Thoracic aorta (tissue), 2 donors: ENCODE results near the gene NSMCE4A. TPM values are rescaled to one million over a fixed set of nuclear protein-coding genes. Genes with fewer than 3 reads are reported as not detected.
"Not testable (repeated sequence)": the region's sequence is repeated elsewhere in the genome, so short reads cannot be mapped to it uniquely, and the experiment has no call there.

Experiments used
- ATAC-seq: fragments of 150-250 bp; one replicate; pipeline ENCODE4 v1.8.0; 2017; ENCODE audit warnings: low read depth; ENCODE audit not compliant: insufficient number of reproducible peaks, low FRiP score
- DNase-seq: peaks from one replicate; pipeline ENCODE4 v3.0.0-alpha.2; 2020; ENCODE audit warnings: low spot score
- H3K27ac ChIP-seq, 2 donors: fragments of 200-600 bp; sonication (generic); 1 replicate in 1 of 2; 2 replicates in 1 of 2; pipeline ENCODE4 v1.5.1; 2016; ENCODE audit warnings: mild to moderate bottlenecking in 2 of 2, moderate library complexity in 2 of 2
- H3K27me3 ChIP-seq: fragments of 200-600 bp; sonication (generic); replicated peaks from 2 replicates; pipeline ENCODE4 v1.6.0; 2016; ENCODE audit warnings: mild to moderate bottlenecking; ENCODE audit not compliant: insufficient read depth
- H3K36me3 ChIP-seq: fragments of 200-600 bp; sonication (generic); one replicate; pipeline ENCODE4 v1.5.1; 2016
- H3K4me1 ChIP-seq, 2 donors: fragments of 200-600 bp; sonication (generic); 1 replicate in 1 of 2; 2 replicates in 1 of 2; pipeline versions ENCODE4 v1.5.1 to v1.6.0; 2016; ENCODE audit warnings: low read depth in 2 of 2, mild to moderate bottlenecking in 1 of 2; ENCODE audit not compliant: control insufficient read depth in 1 of 2
- H3K4me3 ChIP-seq: fragments of 200-600 bp; sonication (generic); 2 replicates; pipeline ENCODE4 v1.5.1; 2016; ENCODE audit warnings: mild to moderate bottlenecking
- H3K9me3 ChIP-seq: fragments of 200-600 bp; sonication (generic); 2 replicates; pipeline ENCODE4 v1.5.1; 2016
- CTCF ChIP-seq: fragments of 200-600 bp; sonication (generic); IDR thresholded peaks from one replicate; pipeline ENCODE4 v1.5.1; 2019; ENCODE audit warnings: antibody characterized with exemption
- total RNA-seq, 2 donors: library from RNA; depleted of rRNA; stranded (reverse); fragments of >200 nt; gene quantifications; one replicate each; pipeline versions ENCODE4 v1.1.0 to v1.2.3, GENCODE V29; 2016

The NSMCE4A gene
- total RNA-seq, 2 donors from 2014 or later: 64.0 to 81.1 TPM

DNA sequence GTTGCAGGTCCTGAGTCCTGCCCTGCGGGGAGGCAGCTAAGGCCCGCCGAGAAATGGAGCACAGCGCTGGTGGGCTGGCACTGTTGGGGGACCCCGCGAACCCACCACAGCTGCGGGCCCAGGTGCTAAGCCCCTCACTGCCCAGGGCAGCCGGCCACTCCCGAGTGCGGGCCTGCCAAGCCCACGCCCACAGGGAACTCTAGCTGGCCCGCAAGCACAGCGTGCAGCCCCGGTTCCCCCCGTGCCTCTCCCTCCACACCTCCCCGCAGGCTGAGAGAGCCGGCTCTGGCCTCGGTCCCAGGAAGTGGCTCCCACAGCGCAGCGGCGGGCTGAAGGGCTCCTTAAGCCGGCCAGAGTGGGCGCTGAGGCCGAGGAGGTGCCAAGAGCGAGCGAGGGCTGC lies 3.5 kb upstream of the NSMCE4A start:
- Histone ChIP-seq H3K27ac (no peak overlapping the region), H3K4me3 (no peak overlapping the region), H3K27me3 (no peaks in the 10 kb centered on the region), H3K36me3 (no peaks in the 10 kb centered on the region), H3K9me3 (no peaks in the 10 kb centered on the region), H3K4me1 (peaks cover 6 to 20% of the 10 kb centered on the region in 2 donors)
- no peak for TF ChIP-seq CTCF
- ATAC-seq: no peak
- no peak for DNase-seq

GRCh38 chr10:121976607-121977006 lies 1.6 kb upstream of the NSMCE4A start:
- ATAC-seq (no peak), DNase-seq (no peak)
- no peak overlapping the region for H3K27ac ChIP-seq
- no peak for TF ChIP-seq CTCF
- no peaks in the 10 kb centered on the region for H3K27me3 ChIP-seq
- no peaks in the 10 kb centered on the region for H3K9me3 ChIP-seq
- H3K36me3 ChIP-seq: no peaks in the 10 kb centered on the region
- H3K4me3 ChIP-seq: no peak overlapping the region
- H3K4me1 ChIP-seq: peaks cover 10 to 28% of the 10 kb centered on the region in 2 donors

GRCh38 chr10:121975295-121976086 lies 474 bp upstream of the NSMCE4A start:
- H3K4me3 ChIP-seq: peak overlapping the region; percentile 91
- H3K4me1 ChIP-seq: peaks cover 10 to 28% of the 10 kb centered on the region in 2 donors
- DNase-seq: no peak
- no peaks in the 10 kb centered on the region for H3K36me3 ChIP-seq
- H3K27me3 ChIP-seq: no peaks in the 10 kb centered on the region
- peak overlapping the region; percentile 95 for H3K27ac ChIP-seq
- peak; percentile 64 for TF ChIP-seq CTCF
- no peaks in the 10 kb centered on the region for H3K9me3 ChIP-seq
- no peak for ATAC-seq

DNA sequence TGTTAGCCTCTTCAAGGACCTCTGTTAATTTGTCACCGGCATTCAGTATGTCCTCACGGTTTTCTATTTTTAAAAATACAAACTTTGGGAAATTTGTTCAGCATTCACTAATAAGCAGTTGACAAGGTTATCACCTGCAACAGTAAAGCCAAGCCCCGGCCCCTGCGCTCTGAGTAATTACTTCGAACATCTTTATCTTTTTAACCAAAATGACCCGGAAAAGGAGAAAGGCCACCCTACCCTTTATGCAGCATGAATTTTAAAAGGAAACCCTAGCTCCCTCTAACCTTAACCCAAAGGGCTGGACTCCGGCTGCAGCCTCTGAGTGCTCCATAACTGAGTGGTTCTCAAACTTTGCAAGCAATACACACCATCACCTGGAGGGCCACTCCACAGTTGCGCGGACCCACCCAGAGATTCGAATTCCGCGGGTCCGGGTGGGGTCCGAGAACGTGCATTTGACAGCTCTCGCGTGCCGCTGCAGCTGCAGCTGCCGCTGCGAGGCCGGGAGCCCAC lies 940 bp downstream of the NSMCE4A start:
- peak overlapping the region; percentile 91 for H3K4me3 ChIP-seq
- peaks cover 10 to 28% of the 10 kb centered on the region in 2 donors for H3K4me1 ChIP-seq
- peak overlapping the region; percentile 95 for H3K27ac ChIP-seq
- ATAC-seq (no peak), DNase-seq (no peak)
- H3K36me3 ChIP-seq: no peaks in the 10 kb centered on the region
- no peaks in the 10 kb centered on the region for H3K9me3 ChIP-seq
- H3K27me3 ChIP-seq: no peaks in the 10 kb centered on the region
- no peak for TF ChIP-seq CTCF

DNA sequence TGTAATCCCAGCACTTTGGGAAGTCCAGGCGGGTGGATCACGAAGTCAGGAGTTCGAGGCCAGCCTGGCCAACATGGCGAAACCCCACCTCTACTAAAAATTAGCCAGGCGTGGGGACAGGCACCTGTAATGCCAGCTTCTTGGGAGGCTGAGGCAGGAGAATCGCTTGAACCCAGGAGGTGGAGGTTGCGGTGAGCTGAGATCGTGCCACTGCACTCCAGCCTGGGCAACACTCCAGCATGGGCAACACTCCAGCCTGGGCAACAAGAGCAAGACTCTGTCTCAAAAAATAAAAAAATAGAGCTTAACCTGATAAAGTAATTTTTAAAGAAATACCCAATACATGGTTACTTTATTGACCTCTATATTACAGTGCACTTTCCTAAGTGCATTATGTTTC lies 5.9 kb downstream of the NSMCE4A start:
- H3K4me1 ChIP-seq: peaks cover 7 to 14% of the 10 kb centered on the region in 2 donors
- ATAC-seq, H3K9me3 ChIP-seq, H3K27ac ChIP-seq, H3K4me3 ChIP-seq, DNase-seq, H3K27me3 ChIP-seq: not testable (repeated sequence)
- peaks cover 33% of the 10 kb centered on the region for H3K36me3 ChIP-seq
